HPDE6-E6E7 (cell line): ENCODE results near the gene TUNAR.
"Not testable (repeated sequence)": the region's sequence is repeated elsewhere in the genome, so short reads cannot be mapped to it uniquely, and the experiment has no call there.

Experiments
- DNase-seq: peaks from one replicate; pipeline ENCODE4 v3.0.0; 2011; ENCODE audit warnings: missing footprints; ENCODE audit errors: extremely low spot score

Gene TUNAR

GRCh38 chr14:95915330-95915729 lies 38.7 kb downstream of the TUNAR start:
- no peak for DNase-seq

- DNase-seq, result no peak
Measured at GRCh38 chr14:95918466-95918865, 41.8 kb downstream of the TUNAR start.

- no peak for DNase-seq
Measured at GRCh38 chr14:95920769-95921438, 44.3 kb downstream of the TUNAR start.

- no peak for DNase-seq
Measured at GRCh38 chr14:95922080-95922479, 45.4 kb downstream of the TUNAR start.

DNA sequence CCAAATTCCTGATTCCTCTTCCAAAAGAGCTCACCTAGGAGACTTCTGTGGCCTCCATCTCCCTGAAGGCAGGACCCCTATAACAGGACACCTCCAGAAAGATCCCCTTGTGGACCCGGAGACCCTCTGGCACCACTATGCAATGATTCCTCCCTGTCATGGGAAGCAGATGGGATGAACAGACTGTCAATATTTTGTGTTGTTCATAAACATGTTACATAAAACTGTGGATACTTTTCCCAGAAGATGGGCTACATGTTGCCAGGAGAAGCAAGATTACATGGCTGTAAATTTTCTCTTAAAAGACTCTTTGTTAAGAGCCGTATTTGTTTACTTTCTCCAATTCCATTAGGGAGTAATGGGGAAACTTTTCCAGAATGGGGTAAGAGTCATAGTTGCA lies 52.1 kb downstream of the TUNAR start:
- no peak for DNase-seq

GRCh38 chr14:95931384-95931783 lies 54.8 kb downstream of the TUNAR start:
- DNase-seq, result no peak

GRCh38 chr14:95935228-95935822 lies 58.7 kb downstream of the TUNAR start:
- no peak for DNase-seq

DNA sequence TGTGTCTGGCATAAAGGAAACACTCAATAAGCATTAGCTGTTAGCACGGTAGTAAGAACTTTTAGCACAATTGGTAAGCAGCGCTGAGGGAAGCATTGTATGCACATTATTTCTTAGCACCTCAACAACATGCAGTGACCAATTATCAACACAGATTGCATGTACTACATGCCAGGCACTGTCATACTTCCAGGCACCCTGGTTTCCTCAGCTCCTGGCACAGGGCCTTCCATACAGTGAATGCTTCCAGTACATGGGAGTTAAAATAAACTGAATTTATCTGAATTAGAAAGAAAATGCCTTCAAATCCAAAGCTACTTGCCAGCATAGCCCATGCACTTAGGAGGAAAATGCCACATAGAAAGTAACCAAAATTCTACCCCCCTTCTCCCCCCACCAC lies 59.4 kb downstream of the TUNAR start:
- no peak for DNase-seq

- no peak for DNase-seq
Measured at GRCh38 chr14:95939335-95939734, 62.7 kb downstream of the TUNAR start.

GRCh38 chr14:95941897-95942296 lies 65.3 kb downstream of the TUNAR start:
- DNase-seq, result no peak

- no peak for DNase-seq
Measured at GRCh38 chr14:95943699-95944098, 67.1 kb downstream of the TUNAR start.

GRCh38 chr14:95944462-95944861 lies 67.8 kb downstream of the TUNAR start:
- DNase-seq, result no peak

DNA sequence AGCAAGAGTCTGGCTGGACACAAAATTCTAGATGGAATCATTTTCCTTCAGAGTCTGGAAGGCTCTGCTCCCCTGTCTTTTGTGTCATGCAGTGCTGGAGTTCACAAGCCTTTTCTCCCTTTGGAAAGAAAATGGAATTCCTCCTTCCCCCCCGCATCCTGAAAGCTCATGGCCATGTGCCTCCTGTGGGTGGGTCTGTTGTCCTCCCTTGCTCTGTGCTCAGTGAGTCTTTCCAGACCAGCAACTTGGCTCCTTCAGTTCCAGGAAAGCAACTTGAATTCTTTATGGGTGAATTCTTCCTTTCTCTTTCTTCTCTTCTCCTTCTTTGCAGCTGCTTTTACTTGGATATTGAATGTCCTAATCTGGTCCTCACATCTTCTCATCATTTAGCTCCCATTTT lies 70.2 kb downstream of the TUNAR start:
- no peak for DNase-seq

GRCh38 chr14:95948558-95948981 lies 71.9 kb downstream of the TUNAR start:
- DNase-seq, result no peak

- DNase-seq, result no peak
Measured at GRCh38 chr14:95951359-95951758, 74.7 kb downstream of the TUNAR start.

DNA sequence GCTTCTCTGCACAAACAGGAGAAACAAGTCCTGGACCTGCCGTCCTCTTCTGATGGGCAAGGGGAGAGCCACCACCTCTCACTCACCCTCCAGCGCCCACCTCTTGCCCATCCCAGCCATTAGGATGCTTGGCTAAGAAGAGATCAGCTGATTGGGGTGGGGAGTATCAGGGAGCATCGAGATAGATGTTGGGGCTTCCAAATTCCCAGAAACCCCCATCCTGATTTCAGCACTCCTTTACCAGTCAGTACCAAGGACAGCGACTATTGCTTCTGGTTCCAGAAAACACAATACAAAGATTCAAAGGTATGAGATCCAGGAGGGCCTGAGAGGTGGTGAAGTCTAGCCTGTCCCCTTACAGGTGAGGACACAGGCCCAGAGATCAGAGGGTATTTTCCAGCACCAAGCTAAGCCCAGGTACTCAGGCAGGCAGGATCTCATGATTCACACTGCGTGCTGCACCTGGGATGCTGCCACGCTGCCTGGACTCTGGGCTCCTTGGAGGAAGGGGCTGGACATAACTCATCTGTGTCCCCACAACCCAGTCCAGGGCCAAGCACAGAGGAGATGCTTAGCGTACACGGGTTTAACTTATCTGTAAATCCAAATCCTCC lies 76.6 kb downstream of the TUNAR start:
- no peak for DNase-seq

- no peak for DNase-seq
Measured at GRCh38 chr14:95956601-95957460, 80.2 kb downstream of the TUNAR start.

GRCh38 chr14:95958105-95958504 lies 81.5 kb downstream of the TUNAR start:
- no peak for DNase-seq

GRCh38 chr14:95959317-95959716 lies 82.7 kb downstream of the TUNAR start:
- DNase-seq, result no peak

DNA sequence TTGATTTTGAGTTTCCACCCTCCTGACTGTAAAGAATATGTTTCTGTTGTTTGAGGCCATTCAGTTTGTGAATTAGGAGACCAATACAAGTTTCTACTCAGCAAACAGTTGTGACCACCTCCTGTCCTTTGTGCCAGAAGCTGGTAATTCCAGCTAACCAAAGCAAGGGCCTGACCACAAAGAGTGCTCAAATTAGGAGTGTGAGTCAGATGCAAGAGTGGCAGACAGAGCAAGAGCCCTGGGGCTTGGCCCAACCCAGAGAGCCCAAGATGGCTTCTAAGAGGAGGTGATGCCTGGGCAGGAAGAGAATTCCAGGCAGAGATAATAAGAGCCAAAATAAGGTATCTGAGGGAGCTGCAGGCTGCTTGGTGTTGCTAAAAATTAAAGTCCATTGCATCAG lies 84.8 kb downstream of the TUNAR start:
- DNase-seq, result no peak

DNA sequence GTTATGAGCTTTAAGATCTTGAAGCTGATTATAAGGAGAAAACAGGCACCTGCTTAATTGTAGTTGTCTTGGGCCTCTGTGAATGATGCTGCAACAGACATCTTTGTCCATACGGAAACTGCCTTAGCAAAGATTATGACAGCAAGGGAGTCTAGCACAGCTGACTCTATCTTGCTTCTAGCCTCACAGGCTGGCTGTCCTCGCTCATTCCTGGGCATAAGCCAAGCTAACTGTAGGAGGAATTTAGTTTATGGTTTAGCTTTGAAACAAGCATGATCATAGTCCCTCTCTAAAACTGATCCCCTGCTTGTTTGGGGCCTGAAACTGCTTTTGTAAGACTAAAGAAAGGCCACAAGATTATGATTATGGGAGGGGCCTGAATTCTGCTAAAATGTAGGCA lies 88.3 kb downstream of the TUNAR start:
- no peak for DNase-seq

DNA sequence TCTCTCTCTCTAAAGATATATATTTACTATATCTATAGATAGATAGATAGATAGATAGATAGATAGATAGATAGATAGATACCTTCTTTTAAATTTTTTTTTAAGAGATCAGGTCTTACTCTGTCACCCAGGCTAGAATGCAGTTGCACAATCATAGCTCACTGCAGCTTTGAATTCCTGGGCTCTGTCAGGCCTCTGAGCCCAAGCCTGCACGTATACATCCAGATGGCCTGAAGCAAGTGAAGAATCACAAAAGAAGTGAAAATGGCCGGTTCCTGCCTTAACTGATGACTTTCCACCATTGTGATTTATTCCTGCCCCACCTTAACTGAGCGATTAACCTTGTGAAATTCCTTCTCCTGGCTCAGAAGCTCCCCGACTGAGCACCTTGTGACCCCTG lies 91.4 kb downstream of the TUNAR start:
- DNase-seq, result not testable (repeated sequence)
